ENCODE measurements around the gene HPF1. TPM values are rescaled to one million over a fixed set of nuclear protein-coding genes. Genes with fewer than 3 reads are reported as not detected.
"Not testable (repeated sequence)": the region's sequence is repeated elsewhere in the genome, so short reads cannot be mapped to it uniquely, and the experiment has no call there.

The HPF1 gene
- total RNA-seq, 1 donor from 2014 or later = 23.8 TPM

- intact Hi-C loops (cut with micrococcal nuclease) = no loop called here
Observed at GRCh38 chr4:169741569-169741968, 16.2 kb downstream of the HPF1 start.

DNA sequence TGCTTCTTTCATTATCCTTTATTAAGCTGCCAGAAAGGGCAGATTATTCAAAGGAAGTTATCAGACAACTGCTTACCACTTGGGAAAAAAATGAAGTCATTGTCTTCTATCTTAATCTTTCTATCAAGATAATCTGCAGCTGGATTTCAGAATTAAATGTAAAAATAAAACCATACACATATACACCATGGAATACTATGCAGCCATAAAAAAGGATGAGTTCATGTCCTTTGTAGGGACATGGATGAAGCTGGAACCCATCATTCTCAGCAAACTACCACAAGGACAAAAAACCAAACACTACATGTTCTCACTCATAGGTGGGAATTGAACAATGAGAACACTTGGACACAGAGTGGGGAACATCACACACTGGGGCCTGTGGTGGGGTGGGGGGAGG, 19.1 kb downstream of the HPF1 start:
- intact Hi-C loops (cut with micrococcal nuclease) = not testable (repeated sequence)

DNA sequence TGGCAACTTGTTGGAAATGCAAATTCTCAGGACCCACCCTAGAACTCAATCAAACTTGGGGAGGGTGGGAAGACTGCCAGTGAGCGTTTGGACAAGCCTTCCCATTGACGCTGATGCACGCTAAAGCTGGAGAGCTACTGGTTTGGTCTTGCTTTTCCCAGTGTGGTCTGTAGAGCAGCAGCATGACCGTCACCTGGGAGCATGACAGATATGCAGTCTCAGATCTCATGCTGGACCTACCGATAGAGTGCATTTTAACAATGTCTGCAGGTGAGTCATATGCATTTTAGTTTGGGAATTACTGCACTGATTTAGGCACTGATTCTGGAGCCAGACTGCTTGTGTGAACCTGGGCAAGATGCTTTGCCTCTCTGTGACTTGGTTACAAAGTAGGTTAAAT, 27.2 kb downstream of the HPF1 start:
- intact Hi-C loops (cut with micrococcal nuclease) = no loop called here

DNA sequence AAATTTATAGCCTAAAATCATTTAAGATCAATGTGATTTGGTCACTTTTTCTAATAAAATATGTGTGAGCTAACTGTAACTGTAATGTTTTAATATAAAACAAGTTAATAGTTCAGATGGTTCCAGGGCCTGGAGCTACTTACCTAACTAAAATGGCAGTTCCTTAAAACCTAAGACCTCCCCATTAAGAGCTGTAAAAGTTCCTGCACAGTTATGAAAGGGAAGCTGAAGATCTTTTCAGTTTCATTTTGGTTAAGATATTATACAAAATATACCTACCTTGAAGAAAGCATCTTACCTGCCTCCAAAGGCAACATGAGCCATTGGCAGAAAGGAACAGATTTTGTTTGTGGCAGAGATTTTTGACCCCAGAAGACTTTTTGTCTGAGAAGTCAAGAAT, 30.1 kb downstream of the HPF1 start:
- intact Hi-C loops (cut with micrococcal nuclease) = no loop called here

DNA sequence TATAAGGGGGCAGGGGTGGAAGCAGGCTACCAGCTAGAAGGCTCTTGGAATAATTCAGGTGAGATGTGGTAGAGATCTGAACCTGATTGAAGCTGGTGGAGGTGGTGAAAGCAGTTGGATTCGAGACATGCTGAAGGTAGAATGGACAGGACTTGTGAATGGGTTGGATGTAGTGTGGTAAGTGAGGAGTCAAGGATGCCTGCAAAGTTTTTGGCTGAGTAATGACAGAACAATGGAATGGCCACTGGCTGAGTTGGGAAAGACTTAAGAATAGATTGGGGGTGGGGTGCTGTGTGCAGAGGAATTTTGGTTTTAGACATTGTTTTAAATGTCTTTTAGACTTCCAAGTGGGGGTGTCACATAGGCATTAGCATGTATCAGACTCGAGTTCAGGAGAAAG, 33.5 kb downstream of the HPF1 start:
- intact Hi-C loops (cut with micrococcal nuclease) = no loop called here

DNA sequence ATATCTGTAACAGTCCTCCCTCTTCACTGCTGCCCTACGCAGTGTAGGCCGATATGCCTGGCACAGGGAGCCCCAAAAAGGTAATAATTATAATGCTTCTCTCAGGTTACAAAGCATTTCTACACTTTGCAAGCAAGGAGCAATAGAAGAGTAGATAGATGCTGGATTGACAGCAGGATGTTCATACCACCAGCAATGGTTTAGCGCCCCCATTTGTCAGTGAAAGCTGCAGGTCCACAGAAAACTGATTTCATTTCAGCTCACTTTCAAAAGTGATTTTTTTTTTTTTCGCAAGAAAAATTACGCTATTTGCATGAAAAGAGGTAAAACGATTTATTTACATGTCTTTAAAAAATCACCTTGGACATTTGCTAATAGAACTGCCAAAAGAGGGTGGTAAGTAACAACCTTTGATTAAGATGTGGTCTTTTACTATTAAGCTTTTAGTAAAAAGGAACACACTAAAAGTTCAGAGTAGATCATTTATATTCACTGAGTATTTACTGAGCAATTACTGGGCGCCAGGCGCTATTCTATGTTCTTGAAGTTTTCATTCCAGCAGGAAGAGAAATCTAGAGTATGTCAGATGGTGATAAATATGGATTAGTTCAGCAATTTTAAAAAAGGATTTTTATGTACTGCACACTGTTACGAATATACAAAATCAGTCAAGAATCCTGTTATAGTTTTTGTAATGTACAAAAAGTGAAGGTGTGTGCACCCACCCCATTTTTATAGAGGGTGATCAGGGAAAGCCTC, 34.4 kb downstream of the HPF1 start:
- intact Hi-C loops (cut with micrococcal nuclease) = loop anchor here (2.0 kb wide), 1 partner anchor 111 kb away; the partner anchor contains the start of gene NEK1

DNA sequence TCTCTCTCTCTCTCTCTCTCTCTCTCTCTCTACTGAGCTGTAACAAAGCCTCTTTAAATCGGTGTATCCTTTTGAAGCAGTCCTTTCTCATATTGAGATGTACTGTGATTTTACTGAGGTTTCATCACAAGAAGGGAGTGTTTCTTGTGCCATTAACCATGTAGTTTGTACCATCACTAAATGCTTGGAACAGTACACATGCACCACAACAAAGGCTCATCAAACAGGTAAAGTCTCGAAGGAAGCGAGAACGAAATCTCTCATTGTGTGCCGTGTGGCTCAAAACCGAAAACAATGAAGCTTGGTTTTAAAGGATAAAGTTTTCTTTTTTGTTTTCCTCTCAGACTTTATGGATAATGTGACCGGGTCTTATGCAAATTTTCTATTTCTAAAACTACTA, 37.2 kb downstream of the HPF1 start:
- intact Hi-C loops (cut with micrococcal nuclease) = no loop called here

- intact Hi-C loops (cut with micrococcal nuclease) = no loop called here
Observed at GRCh38 chr4:169716677-169717076, 41.1 kb downstream of the HPF1 start.

- intact Hi-C loops (cut with micrococcal nuclease) = no loop called here
Observed at GRCh38 chr4:169715826-169716225, 41.9 kb downstream of the HPF1 start.

DNA sequence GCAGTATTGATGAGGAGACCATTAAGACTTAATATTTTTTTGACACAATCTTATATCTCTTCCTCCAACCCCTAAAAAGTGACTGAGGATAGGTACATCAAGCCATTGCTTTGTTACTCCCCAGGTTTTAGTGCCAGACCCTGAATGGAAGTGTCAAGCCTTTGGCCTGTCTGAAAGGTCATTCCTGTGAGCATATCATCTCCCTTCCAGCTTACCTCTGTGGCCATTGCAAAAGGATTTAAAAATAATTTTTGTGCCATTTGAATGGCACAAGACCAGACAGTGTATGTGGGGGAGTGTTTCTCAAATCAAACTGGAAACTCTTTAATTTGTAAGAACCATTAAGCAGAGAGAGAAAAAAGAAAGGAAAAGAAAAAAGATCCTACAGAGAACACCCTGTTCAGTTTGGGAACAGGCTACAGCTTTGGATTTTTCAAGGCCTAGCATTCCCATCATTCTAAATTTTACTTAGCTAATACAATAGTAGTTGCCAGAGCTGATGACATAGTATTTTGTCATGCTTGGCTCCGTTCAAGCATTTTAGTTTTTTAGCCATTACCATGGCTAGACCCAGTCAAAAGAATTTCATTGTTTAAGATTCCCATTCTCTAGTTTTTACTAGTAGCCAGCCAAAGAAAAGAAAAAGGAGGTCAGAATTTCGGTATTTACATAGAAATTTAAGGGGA, 49.6 kb downstream of the HPF1 start:
- intact Hi-C loops (cut with micrococcal nuclease) = no loop called here

GRCh38 chr4:169698331-169698730, 59.4 kb downstream of the HPF1 start:
- intact Hi-C loops (cut with micrococcal nuclease) = no loop called here

DNA sequence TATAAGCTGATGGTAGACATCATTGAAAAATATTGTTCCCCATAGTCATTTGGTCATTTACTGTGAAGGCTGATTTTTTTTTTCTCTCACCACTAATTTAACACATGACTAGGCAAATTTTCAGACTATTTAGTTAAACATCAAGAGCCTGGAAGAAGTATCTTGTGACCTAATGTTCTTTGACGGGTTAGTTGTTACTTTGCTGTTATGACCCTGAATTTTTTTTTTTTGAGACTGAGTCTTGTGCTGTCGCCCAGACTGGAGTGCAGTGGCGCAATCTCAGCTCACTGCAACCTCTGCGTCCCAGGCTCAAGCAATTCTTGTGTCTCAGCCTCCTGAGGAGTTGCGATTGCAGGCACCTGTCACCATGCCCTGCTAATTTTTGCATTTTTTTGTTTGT, 67.0 kb downstream of the HPF1 start:
- intact Hi-C loops (cut with micrococcal nuclease) = no loop called here

GRCh38 chr4:169689681-169690080, 68.1 kb downstream of the HPF1 start:
- intact Hi-C loops (cut with micrococcal nuclease) = no loop called here

- intact Hi-C loops (cut with micrococcal nuclease) = no loop called here
Observed at GRCh38 chr4:169682372-169683047, 75.2 kb downstream of the HPF1 start.

Other genes with a start within 250 kb of the HPF1 start
- gene NEK1, start 145.4 kb downstream of the HPF1 start, total RNA-seq = 15.8 and 18.4 TPM in 2 replicates
- gene CLCN3, start 137.4 kb downstream of the HPF1 start, total RNA-seq = 30.5 and 30.8 TPM in 2 replicates